Measurements from ENCODE around the gene SLC39A3. TPM values are rescaled to one million over a fixed set of nuclear protein-coding genes. Genes with fewer than 3 reads are reported as not detected.

The SLC39A3 gene
- total RNA-seq, 1 donor from 2014 or later, result 34.3 TPM

DNA sequence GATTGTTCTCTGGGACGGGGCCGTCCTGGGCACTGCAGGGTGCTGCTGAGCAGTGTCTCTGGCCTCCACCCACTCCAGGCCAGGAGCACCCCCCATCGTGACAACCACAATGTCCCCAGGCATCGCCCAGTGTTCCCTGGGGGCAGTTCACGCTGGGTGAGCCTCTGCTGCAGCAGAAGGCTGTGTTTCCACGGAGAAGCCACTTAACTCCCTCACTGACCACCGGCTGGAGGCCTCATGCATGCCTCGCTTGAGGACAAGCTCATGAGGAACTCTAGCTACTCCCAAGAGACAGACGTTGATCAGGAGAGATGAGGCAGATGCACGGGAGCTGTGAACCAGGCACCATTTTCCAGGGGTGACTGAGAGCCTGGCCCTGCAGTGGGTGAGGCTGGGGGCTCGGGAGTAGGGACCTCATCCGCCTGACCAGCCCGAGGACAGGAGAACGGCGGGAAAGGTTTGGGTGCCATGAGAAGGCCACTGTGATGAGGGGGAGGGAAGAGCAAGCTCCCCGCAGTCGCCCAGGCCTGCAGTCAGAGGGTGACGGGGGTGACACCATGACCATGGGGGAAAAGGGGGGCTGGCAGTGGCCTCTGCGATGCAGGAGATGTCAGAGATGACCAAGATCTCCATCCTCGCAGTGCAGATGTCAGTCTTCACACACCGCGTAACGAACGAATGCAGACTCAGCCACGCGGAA is 5.1 kb downstream of the SLC39A3 start:
- peak; percentile 13 for ATAC-seq (ENCODE audit: low read depth)
- ChIA-PET POLR2A (interaction anchor here (2.1 kb wide), 1 partner anchor 32 kb away, joined by 8 read pairs; the partner anchor contains the start of gene GNG7), CTCF (interaction anchor here (1.2 kb wide), 1 partner anchor 36 kb away, joined by 3 read pairs; no protein-coding TSS in a partner anchor)
- DNase-seq, result no peak
- H3K4me1 Mint-ChIP-seq, result peaks cover 30% of the 10 kb centered on the region
- H3K27ac Mint-ChIP-seq, result no peak overlapping the region
- no peak overlapping the region for H3K4me3 Mint-ChIP-seq
- intact Hi-C loops (cut with micrococcal nuclease), result no loop called here
- no peaks in the 10 kb centered on the region for H3K27me3 Mint-ChIP-seq
- H3K36me3 Mint-ChIP-seq (ENCODE audit: low read depth), result peaks cover 54% of the 10 kb centered on the region
- no peak for TF ChIP-seq CTCF (IDR thresholded peaks at IDR 0.05)
- H3K9me3 Mint-ChIP-seq, result no peaks in the 10 kb centered on the region

- intact Hi-C loops (cut with micrococcal nuclease), result no loop called here
- ChIA-PET CTCF (interaction anchor here (1.2 kb wide), 1 partner anchor 35 kb away, joined by 3 read pairs; no protein-coding TSS in a partner anchor), POLR2A (no interaction called here)
- H3K27ac Mint-ChIP-seq, result no peak overlapping the region
- no peak for ATAC-seq (ENCODE audit: low read depth)
- H3K4me1 Mint-ChIP-seq, result peaks cover 28% of the 10 kb centered on the region
- no peak for DNase-seq
- H3K27me3 Mint-ChIP-seq, result no peaks in the 10 kb centered on the region
- no peak for TF ChIP-seq CTCF (IDR thresholded peaks at IDR 0.05)
- H3K9me3 Mint-ChIP-seq, result no peaks in the 10 kb centered on the region
- no peak overlapping the region for H3K4me3 Mint-ChIP-seq
- H3K36me3 Mint-ChIP-seq (ENCODE audit: low read depth), result peaks cover 54% of the 10 kb centered on the region
These were observed 5.8 kb downstream of the SLC39A3 start for GRCh38 chr19:2733930-2734588.

- ChIA-PET CTCF (no interaction called here), POLR2A (no interaction called here)
- no peak for ATAC-seq (ENCODE audit: low read depth)
- no peak for DNase-seq
- peaks cover 49% of the 10 kb centered on the region for H3K36me3 Mint-ChIP-seq (ENCODE audit: low read depth)
- no peak overlapping the region for H3K4me3 Mint-ChIP-seq
- peaks cover 26% of the 10 kb centered on the region for H3K4me1 Mint-ChIP-seq
- no peaks in the 10 kb centered on the region for H3K27me3 Mint-ChIP-seq
- TF ChIP-seq CTCF (IDR thresholded peaks at IDR 0.05), result no peak
- no peak overlapping the region for H3K27ac Mint-ChIP-seq
- no peaks in the 10 kb centered on the region for H3K9me3 Mint-ChIP-seq
- intact Hi-C loops (cut with micrococcal nuclease), result no loop called here
These were observed 6.9 kb downstream of the SLC39A3 start for GRCh38 chr19:2732883-2733282.

DNA sequence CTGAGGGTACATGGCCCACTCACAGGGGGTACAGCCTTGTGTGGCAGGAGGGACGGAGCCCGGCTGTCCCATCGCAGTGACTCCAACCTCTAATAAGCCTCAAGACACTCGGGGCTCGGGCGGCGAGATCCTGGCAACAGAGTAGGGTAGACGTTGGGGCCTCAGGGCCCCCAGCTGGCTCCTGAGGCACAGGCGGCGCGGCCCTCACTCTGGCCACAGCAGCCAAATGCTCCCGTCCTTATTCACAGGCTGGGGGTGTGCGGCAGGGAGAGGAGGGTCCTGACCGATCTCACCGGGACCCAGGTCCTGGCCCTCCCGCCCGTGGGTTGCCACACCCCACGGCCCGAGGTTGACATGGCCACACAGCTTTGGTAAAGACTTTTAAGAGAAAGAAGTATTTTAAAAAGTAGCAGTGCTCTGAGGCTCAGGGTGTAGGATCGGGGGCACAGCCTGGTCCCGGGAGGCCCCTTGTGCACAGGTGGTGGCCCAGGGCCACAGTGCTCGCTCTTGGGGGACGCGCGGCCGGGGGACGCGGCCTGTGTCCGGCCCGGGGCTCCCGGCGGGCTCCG is 7.6 kb downstream of the SLC39A3 start:
- no peaks in the 10 kb centered on the region for H3K27me3 Mint-ChIP-seq
- ATAC-seq (ENCODE audit: low read depth) (no peak), DNase-seq (no peak)
- no peak for TF ChIP-seq CTCF (IDR thresholded peaks at IDR 0.05)
- no peak overlapping the region for H3K27ac Mint-ChIP-seq
- peaks cover 48% of the 10 kb centered on the region for H3K36me3 Mint-ChIP-seq (ENCODE audit: low read depth)
- ChIA-PET POLR2A (no interaction called here), CTCF (no interaction called here)
- intact Hi-C loops (cut with micrococcal nuclease), result no loop called here
- peaks cover 31% of the 10 kb centered on the region for H3K4me1 Mint-ChIP-seq
- no peak overlapping the region for H3K4me3 Mint-ChIP-seq
- no peaks in the 10 kb centered on the region for H3K9me3 Mint-ChIP-seq

Measured in activated B cell treated with CpG ODN at 0.5 μM for 24 hours (primary cell).